Measurements from ENCODE around the gene GPR39. TPM values are rescaled to one million over a fixed set of nuclear protein-coding genes. Genes with fewer than 3 reads are reported as not detected.

The GPR39 gene
- total RNA-seq, 1 experiment from 2014 or later: 20.9 TPM

GRCh38 chr2:132566379-132566778, 149.8 kb downstream of the GPR39 start:
- Histone ChIP-seq H3K79me2 (ENCODE audit: low read depth) (peaks cover 15% of the 10 kb centered on the region), H3F3A (ENCODE audit: insufficient read depth, low read depth) (no peaks in the 10 kb centered on the region), H3K36me3 (ENCODE audit: low read depth) (no peaks in the 10 kb centered on the region), H4K20me1 (ENCODE audit: insufficient read depth) (no peaks in the 10 kb centered on the region), H3K27me3 (ENCODE audit: insufficient read depth, low read depth) (no peaks in the 10 kb centered on the region), H3K27ac (no peak overlapping the region), H3K9me3 (ENCODE audit: insufficient read depth, low read depth) (no peaks in the 10 kb centered on the region), H3K9me2 (ENCODE audit: insufficient read depth) (no peaks in the 10 kb centered on the region), H3K4me3 (no peak overlapping the region), H2AFZ (no peak overlapping the region), H3K4me1 (replicated peaks; ENCODE audit: insufficient read depth) (no peaks in the 10 kb centered on the region), H3K4me2 (no peak overlapping the region)
- no TSS peak for BruUV-seq (replicated peaks)
- CTCF ChIA-PET: no interaction called here
- no peak for DNase-seq
- POLR2A ChIA-PET (ENCODE audit: unreplicated experiment): no interaction called here
- intact Hi-C loops (cut with micrococcal nuclease; ENCODE audit: unreplicated experiment): no loop called here
- TF ChIP-seq EZH2 (IDR thresholded peaks at IDR 0.05; ENCODE audit: low read depth) (no peak), CTCF (conservative IDR thresholded peaks at IDR 0.05) (no peak)

- H2AFZ ChIP-seq: no peak overlapping the region
- TF ChIP-seq CTCF (conservative IDR thresholded peaks at IDR 0.05) (no peak), EZH2 (IDR thresholded peaks at IDR 0.05; ENCODE audit: low read depth) (no peak)
- ChIA-PET CTCF (interaction anchor here (0.5 kb wide), 1 partner anchor 21 kb away, joined by 7 read pairs; no protein-coding TSS in a partner anchor), POLR2A (ENCODE audit: unreplicated experiment) (no interaction called here)
- no TSS peak for BruUV-seq (replicated peaks)
- no peaks in the 10 kb centered on the region for H3K9me2 ChIP-seq (ENCODE audit: insufficient read depth)
- intact Hi-C loops (cut with micrococcal nuclease; ENCODE audit: unreplicated experiment): no loop called here
- no peaks in the 10 kb centered on the region for H3F3A ChIP-seq (ENCODE audit: insufficient read depth, low read depth)
- H3K4me1 ChIP-seq (replicated peaks; ENCODE audit: insufficient read depth): no peaks in the 10 kb centered on the region
- no peak overlapping the region for H3K4me3 ChIP-seq
- H3K36me3 ChIP-seq (ENCODE audit: low read depth): no peaks in the 10 kb centered on the region
- no peaks in the 10 kb centered on the region for H3K27me3 ChIP-seq (ENCODE audit: insufficient read depth, low read depth)
- H4K20me1 ChIP-seq (ENCODE audit: insufficient read depth): no peaks in the 10 kb centered on the region
- no peaks in the 10 kb centered on the region for H3K9me3 ChIP-seq (ENCODE audit: insufficient read depth, low read depth)
- peaks cover 15% of the 10 kb centered on the region for H3K79me2 ChIP-seq (ENCODE audit: low read depth)
- no peak overlapping the region for H3K4me2 ChIP-seq
- no peak overlapping the region for H3K27ac ChIP-seq
- no peak for DNase-seq
Measured at GRCh38 chr2:132567682-132568081, 151.1 kb downstream of the GPR39 start.

- TF ChIP-seq EZH2 (IDR thresholded peaks at IDR 0.05; ENCODE audit: low read depth) (no peak), CTCF (conservative IDR thresholded peaks at IDR 0.05) (no peak)
- ChIA-PET CTCF (no interaction called here), POLR2A (ENCODE audit: unreplicated experiment) (no interaction called here)
- Histone ChIP-seq H3K4me1 (replicated peaks; ENCODE audit: insufficient read depth) (no peaks in the 10 kb centered on the region), H3K4me2 (no peak overlapping the region), H3K79me2 (ENCODE audit: low read depth) (peaks cover 15% of the 10 kb centered on the region), H3K36me3 (ENCODE audit: low read depth) (no peaks in the 10 kb centered on the region), H3K27ac (no peak overlapping the region), H3K9me3 (ENCODE audit: insufficient read depth, low read depth) (no peaks in the 10 kb centered on the region), H3F3A (ENCODE audit: insufficient read depth, low read depth) (no peaks in the 10 kb centered on the region), H3K4me3 (no peak overlapping the region), H3K9me2 (ENCODE audit: insufficient read depth) (no peaks in the 10 kb centered on the region), H4K20me1 (ENCODE audit: insufficient read depth) (no peaks in the 10 kb centered on the region), H2AFZ (no peak overlapping the region), H3K27me3 (ENCODE audit: insufficient read depth, low read depth) (no peaks in the 10 kb centered on the region)
- no TSS peak for BruUV-seq (replicated peaks)
- DNase-seq: no peak
- intact Hi-C loops (cut with micrococcal nuclease; ENCODE audit: unreplicated experiment): no loop called here
Measured at GRCh38 chr2:132568656-132569055, 152.1 kb downstream of the GPR39 start.
